Stimulated activated CD8-positive, alpha-beta memory T cell treated with anti-CD3 and anti-CD28 coated beads, Interleukin-12 subunit alpha, Interleukin-12 subunit beta, amount 100 ng/mL, for 24 hours (primary cell): Measurements from ENCODE around the gene RPH3AL.

Source experiments
- DNase-seq: peaks from one replicate; pipeline ENCODE4 v3.0.0-alpha.2; 2020; ENCODE audit errors: extremely low read depth

The RPH3AL gene

DNA sequence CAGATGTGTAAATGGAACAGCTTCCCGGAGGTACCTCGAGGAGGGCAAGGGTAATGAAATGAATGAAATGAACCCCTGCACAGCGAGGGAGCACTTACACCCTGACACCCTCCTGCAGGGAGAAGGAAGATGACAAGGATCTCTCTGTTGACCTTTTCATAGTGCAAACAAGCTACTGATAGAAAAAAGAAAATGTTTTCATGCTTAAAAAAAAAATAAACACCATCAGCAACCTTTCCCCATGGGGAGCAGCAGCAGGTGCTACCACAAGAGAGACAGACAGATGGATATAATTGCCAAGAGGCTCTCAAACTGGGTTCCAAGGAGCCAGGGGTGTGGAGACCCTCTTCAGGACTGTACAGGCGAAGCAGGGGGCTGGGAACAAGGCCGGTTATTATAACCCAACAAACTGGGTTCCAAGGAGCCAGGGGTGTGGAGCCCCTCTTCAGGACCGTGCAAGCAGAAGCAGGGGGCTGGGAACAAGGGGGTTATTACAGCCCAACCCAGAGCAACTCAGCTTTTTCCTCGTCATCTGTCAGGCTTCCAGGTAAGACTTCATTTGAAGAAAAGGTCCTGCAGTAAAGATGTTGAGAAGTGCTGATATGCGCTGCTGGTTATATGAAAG is 718 bp upstream of the RPH3AL start:
- no peak for DNase-seq

DNA sequence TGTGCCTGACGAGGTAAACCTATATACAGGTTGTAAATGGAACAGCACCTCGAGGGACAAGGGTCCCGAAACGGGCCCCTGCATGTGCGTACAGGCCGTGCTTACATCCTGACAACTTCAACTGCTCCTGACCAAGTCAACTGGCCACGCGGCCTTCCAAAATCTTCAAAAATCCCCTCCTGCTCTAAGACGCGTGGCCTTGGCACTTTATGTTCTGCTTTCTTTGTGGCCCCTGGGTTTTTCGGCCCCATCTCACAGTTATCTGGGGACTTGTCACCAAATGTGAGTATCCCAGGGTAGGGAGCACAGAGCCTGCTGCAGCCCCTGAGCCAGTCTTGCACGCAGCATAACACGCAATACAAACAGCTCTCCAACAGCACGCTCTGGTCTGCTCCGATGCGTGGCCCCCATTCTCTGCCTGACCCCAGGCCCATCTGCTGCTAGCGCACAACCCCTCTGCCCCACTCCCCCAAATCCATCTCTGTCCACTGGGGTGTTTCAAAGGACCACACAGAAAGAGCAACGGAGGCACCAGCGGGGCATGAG is 659 bp downstream of the RPH3AL start:
- DNase-seq = no peak

DNA sequence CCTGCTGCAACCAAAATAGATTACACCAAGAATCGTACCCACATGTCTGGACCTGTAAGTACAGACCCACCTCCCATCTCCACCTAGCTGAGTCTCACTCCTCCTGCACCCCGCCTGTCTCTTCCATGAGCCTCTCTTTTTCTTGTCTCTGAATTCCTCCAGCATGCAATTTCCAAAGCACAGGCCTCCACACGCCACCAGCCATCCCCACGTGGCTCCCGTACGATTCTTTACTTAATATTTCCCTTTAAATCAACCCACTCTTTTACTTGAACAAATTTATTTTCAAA is 1.2 kb downstream of the RPH3AL start:
- no peak for DNase-seq

DNA sequence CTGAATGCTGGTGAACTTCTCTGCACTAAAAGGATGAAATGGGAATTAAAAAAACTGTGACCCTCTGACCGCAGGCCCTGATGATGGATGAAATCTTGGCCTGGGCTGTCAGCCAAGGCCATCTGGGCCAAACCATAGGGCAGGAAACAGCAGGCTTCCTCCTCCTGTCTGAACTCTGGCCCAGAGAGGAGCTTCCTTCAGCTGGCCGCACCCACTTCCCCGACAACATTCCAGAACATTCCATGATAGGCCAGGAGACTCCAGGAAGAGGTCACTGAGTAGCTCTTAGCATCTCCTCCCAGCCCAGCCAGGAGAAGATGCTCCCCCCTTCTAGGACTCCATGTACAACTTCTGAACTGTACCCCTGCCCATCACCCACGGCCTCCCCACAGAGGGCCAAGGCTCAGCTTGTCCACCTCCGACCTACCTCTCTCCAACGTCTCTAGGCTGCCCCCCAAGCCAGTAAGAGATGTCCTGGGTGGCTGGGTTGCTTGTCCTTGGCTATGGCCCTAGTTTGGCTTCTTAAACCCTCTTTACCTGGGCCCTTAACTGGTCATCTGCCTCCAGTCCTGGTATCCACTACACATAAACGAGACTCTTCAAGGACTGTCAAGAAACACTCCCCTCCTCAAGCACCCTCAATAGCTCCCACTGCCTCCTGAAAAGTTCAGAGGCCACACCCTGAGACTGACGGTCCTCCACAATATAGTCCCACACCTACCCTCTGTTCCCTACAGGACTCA is 1.7 kb downstream of the RPH3AL start:
- DNase-seq = no peak

DNA sequence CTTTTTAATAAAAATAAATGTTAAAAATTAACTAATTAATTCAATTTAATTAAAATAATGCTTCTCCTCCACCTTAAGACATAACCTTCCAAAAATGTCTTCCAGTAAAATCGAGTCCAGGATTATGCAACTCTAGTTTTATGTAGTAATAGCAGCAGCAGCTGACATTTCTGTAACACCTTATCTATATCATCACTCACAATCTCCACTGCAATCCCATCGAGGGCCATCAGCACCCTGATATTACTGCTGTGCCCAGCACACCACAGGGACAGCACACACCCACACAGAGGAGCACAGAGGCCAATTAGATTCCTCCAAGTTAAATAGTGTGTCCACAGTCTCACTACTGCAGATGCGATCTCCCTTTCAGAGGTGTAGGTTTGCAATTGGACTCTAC is 2.9 kb downstream of the RPH3AL start:
- DNase-seq = no peak

DNA sequence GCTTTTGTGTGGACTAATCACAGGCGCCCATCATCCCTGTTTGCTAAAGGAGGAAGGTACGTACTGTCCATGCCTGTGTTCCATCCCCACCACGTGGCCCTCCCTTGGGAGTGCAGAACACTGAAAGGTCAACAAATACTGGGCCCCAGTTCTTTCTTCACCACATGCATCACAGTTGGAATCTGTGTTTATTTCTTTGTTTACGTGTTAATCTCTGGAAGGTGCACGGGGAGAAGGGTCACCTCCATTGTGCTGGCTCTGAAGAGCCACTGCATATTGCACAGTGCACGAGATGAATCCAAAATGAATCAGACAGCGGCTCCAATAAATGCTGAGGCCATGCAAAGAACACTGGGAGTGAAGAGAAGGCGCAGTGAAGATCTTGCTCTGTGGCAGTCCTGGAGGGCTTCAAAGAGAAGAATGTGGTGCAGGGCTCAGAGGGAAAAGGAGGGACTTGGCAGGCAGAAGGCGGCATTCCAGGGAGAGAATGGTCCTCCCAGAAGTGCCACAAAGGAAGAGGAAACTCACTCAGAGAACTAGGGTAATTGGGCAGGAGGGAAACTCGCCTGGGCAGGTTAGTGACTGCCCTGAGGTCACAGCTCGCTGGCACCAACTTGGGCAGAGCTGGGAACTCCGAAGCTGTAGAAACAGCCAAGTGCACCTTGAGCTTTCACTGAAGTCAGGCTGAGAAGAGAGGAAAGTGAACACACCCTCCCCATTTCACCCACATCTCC is 3.7 kb downstream of the RPH3AL start:
- DNase-seq = no peak

DNA sequence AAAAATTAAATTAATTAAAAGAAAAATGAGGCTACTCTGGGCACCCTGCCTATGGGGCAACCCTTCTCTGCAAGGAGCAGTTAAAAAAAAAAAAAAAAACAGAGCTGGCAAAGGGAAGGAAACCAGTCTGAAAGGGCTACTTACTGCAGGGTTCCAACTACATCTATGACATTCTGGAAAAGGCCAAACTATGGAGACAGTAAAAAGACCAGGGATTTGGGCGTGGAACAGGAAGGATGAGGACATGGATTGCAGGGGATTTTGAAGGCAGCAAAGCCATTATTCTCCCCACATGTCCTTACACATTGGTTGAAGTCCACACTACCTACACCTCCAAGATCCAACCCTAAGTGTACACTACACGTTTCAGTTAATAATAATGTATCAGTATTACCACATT is 4.6 kb downstream of the RPH3AL start:
- no peak for DNase-seq

DNA sequence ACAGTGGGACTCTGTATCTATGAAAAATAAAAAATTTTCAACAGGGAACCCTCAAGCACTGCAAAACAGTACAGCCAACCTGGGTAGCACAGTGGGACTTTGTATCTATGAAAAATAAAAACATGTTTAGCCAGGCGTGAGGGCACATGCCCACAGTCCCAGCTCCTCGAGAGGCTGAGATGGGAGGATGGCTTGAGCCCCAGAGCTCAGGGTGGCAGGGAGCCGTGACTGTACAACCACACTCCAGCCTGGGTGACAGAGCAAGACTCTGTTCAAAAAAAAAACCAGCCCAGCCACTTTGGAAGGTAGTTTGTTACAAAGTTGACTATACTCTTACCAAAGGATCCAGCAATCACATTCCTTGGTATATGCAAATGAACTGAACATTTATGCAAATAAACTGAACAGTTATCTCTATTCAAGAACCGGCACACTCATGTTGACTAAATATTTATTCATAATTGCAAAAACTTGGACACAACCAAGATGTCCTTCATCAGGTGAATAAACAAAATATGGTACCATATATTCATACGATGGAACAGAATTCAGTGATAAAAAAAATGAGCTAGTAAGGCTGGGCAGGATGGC is 5.2 kb downstream of the RPH3AL start:
- DNase-seq = no peak

DNA sequence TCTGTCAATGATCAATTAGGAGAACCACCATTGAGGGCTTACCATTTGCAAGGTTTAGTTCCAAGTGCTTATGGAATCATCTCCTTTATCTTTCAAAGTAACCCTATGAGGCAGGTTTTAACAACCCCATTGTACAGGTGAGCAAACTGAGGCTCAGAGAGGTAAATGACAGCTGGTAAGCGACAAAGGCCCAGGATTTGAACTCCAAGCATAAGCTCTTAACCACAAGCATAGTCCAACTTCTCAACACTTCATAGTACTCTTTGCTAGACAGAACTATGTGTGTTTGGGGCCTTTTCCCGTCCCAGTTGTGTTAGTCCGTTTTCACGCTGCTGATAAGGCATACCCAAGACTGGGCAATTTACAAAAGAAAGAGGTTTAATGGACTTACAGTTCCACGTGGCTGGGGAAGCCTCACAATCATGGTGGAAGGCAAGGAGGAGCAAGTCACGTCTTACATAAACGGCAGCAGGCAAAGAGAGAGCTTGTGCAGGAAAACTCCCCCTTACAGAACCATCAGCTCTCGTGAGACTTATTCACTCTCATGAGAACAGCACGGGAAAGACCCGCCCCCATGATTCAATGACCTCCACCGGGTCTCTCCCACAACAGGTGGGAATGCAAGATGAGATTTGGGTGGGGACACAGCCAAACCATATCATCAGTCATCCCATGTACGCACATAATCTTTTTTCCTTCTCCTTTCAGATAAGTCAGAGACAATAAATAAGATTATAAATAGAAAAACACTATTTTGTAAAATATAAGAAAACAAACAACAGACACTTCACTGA is 6.4 kb downstream of the RPH3AL start:
- DNase-seq = no peak

DNA sequence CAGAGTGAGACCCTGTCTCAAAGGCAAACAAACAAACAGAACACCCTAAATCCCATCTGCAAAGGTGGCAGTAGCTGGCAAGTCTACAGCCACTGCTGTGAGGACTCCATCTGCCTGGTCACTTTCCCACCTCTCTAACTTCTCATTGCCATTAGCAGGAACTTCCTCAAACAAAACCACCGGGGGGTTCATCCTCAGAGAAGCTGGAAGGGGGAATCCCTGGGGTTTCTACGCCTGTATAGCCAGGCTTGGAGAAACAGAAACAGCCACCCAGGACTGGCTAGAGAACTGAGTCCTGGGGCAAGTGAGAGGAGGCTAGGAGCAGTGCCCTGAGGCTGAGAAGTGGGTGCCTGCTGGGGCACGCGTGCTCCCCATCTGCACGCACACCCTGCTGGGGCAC is 7.3 kb downstream of the RPH3AL start:
- no peak for DNase-seq

DNA sequence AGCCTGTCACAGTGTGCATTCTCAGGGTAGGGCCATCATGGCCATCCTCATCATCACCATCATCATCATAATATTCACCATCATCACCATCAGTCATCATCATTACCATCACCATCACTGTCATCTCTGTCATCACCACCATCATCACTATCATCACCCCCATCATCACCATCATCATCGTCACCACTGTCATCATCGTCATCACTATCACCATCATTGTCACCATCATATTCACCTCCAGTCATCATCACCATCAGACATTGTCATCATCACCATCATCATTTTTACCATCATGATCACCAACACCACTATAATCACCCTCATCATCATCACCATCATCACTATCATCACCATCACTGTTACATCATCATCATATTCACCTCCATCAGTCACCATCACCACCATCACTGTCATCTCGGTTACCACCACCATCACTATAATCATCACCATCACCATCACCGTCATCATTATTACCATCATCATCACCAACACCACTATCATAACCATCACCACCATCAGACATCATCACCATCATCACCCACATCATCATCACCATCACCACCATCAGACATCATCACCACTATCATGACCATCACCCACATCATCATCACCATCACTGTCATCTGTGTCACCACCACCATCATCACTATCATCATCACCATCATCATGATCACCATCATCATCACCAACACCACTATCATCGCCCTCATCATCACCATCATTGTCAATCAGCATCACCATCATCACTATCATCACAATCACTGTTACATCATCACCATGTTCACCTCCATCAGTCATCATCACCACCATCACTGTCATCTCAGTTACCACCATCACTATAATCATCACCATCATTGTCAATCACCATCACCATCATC is 8.5 kb downstream of the RPH3AL start:
- no peak for DNase-seq

DNA sequence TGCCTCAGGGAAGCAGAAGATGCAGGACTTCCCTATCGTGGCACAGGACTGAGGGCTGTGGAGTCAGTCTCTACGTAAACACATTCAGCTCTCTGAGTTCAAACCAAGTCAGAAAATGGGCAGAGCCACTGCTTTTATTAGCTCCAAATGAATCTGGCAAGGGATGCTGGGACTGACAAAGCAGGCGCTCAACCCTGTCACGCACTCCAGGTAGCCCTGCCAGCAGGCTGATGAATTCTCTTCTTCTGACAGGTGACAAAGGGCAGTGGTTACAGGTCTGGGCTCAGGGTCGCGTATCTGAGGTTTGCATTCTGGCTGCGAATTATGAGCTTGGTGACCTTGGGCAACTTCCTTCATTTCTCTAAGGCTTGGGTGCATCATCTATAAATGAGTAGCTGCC is 9.4 kb downstream of the RPH3AL start:
- DNase-seq = no peak

DNA sequence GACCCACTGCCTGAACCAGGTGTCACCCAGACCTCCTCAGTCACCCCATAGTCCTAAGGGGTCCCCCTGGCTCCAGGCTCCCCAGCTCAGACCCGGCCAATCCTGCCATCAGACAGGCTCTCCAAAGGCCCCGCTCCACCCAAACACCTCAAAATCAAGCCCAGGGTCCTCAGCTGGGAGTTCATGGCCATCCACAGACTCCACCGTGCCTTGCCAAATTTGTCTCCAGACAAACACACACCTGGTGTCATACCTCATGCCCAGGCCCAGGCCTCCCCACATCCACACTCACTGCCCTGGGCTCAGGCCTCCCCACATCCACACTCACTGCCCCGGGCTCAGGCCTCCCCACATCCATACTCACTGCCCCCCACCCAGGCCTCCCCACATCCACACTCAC is 12.5 kb downstream of the RPH3AL start:
- DNase-seq = no peak

DNA sequence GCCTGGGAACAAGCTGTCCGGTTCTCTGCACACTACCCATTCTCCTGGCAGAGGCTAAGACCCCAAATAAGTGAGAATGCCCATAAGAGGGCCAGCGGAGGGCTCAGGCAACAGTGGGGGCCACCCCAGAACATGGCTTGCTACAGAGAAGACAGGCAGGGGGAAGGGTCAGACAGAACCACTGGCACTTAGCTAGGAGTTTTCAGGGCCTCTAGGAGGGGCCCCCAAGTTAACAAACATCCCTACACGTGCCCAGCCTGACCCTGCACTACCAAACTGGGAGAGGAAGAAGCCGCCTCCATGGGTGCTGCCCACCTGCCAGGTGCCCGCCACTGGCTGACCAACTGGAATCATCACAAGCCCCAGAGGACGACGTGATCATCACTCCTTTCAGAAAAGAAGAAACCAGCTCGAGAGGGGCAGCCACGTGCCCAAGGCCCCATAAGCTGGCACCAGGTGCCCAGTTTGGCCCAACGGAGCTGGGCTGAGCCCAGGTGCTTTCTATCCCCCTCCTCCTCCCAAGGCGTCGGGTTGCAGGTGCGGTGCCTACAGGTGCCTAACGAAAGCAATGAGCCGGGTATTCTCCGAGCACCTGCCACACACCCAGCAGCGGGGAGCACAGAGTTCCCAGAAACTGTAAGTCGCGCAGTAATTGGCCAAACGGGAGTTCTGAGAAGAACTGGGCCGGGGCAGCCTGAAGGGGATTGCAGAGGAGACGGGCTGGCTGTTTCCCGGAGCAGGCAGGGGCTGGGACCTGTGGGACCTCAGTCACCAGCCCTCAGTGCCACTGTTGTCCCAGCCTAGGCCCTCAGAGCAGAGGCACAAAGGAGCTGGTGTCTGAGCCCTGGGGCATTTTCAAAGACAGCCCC is 13.2 kb downstream of the RPH3AL start:
- DNase-seq = no peak

DNA sequence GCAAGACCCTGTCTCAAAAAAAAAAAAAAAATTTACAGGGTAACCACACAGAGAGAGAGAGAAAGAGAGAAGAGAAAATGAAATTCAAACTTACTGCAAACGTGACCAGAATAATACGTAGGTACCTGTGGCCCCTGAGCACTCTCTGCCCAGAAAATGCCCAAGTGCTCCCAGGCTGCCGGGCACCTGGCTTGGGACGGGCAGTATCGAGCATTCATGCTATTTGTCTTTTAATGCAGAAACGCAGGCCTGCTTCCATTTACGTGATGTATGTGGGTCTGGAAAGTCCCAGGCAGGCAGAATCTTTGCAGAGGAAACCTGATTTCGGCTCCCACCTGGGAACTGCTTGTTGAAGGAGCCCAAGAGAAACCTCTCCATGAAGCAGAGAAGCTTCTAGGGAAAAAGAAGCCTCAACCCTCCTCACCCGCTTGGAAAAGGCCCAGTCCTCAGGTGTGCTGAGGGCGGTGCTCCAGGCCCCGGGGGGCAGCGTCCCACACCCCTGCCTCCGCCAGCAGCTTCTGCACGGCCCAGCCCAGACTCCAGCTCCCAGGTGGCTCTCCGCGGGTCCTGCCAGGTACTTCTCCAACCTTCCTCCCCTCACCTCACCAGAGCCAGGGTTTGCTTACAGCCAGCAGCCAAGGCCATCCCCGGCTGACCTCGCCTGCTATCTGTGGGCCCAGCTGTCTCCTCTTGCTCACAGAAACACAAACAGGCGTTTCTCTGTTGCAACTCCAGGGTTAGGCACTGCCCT is 14.0 kb downstream of the RPH3AL start:
- DNase-seq = no peak

DNA sequence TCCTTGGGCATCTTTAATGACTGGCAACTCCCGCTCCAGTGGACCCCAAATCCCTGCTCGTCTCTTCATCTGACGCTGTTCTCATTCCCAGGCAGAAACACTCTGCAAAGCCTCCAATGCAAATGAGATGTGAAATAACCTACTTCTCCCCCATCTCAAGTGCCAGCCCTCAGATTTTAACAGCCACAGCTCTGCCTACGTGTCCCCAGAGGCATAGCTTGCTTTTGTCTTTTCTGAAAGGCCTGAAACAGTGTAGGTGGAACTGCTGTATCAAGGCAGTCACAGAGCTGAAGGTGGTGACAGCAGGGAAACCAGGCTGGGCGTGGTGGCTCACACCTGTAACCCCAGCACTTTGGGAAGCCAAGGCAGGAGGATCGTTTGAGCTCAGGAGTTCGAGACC is 14.7 kb downstream of the RPH3AL start:
- DNase-seq = no peak

DNA sequence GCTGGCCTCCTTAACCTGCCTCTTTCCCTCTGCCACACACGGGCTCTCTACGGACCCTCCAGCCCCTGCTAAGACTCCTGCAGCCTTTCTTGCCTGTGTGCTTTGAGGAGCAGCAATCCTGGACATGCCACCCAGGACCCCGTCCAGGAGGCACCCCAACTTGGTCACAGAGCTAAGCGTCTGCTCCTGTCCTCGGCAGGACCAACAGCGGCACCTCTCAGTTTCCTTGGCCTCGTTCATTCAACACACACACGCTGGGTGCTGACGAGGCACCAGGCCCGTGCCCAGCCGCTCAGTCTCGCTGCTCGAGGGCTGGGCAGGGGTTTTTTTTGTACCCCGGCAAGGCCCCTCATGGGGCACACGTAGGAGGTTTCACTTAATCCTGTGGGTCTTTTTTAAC is 15.2 kb downstream of the RPH3AL start:
- no peak for DNase-seq

DNA sequence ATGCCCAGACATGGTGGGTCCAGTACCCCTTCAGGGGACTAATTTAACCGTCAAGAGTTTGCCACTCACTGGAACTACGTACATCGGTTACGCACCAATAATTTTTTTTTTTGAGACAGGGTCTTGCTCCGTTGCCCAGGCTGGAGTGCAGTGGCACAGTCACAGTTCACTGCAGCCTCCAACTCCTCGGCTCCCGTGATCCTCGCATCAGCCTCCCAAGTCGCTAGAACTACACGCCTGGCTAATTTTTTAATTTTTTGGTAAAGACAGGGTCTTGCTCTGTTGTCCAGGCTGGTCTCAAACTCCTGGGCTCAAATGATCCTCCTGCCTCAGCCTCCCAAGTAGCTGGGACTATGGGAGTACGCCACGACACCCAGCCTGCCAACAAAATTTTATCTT is 15.6 kb downstream of the RPH3AL start:
- no peak for DNase-seq
